Measurements from ENCODE around the gene PPP6R2. TPM values are rescaled to one million over a fixed set of nuclear protein-coding genes. Genes with fewer than 3 reads are reported as not detected.
"Not testable (repeated sequence)": the region's sequence is repeated elsewhere in the genome, so short reads cannot be mapped to it uniquely, and the experiment has no call there.

PPP6R2 gene
- polyA plus RNA-seq, 2 of the 4 experiments (the other 2 are of a cell fraction), result 9.6 to 14.7 TPM

- TF ChIP-seq FOSL2 (IDR thresholded peaks at IDR 0.05) (no peak), FOSL2 (CRISPR knock-in tag; IDR thresholded peaks at IDR 0.05) (no peak), FOXS1 (CRISPR knock-in tag; IDR thresholded peaks at IDR 0.05) (no peak)
- POLR2A ChIA-PET, result no interaction called here
- no peak for DNase-seq (ENCODE audit: low read depth in 1 of 2, low spot score in 1 of 2)
Observed at GRCh38 chr22:50320116-50320515, 23.0 kb upstream of the PPP6R2 start.

GRCh38 chr22:50320671-50321325 is 22.3 kb upstream of the PPP6R2 start:
- FAIRE-seq (no peak), DNase-seq (ENCODE audit: low read depth in 1 of 2, low spot score in 1 of 2) (no peak), ATAC-seq (no peak)
- no peaks in the 10 kb centered on the region for H3K9me3 ChIP-seq
- H3K27ac ChIP-seq, result no peak overlapping the region
- ChIA-PET POLR2A (no interaction called here), CTCF (interaction anchor here (0.6 to 9.8 kb wide), 13 partner anchors 9 to 413 kb away, joined by 3 to 74 read pairs (median 4); partner anchors contain the start of genes HDAC10 and TUBGCP6)
- WGBS (ENCODE audit: missing lambda C conversion rate), result 76% methylated on average over 7 of the region's 10 CpGs
- H3K4me3 ChIP-seq, result no peak overlapping the region
- 0 out of 3 replicates have a peak, but pooled peaks cover 2% of the 10 kb centered on the region for H3K4me1 ChIP-seq
- H3K4me2 ChIP-seq, result no peak overlapping the region
- no peak for TF ChIP-seq CEBPB (IDR thresholded peaks at IDR 0.05)
- TF ChIP-seq POLR2A (IDR thresholded peaks at IDR 0.05; ENCODE audit: low read length), result no peak
- TF ChIP-seq MAFK (IDR thresholded peaks at IDR 0.05; ENCODE audit: partially characterized antibody), result no peak
- TF ChIP-seq SREBF2 (IDR thresholded peaks at IDR 0.05), result no peak
- no peak for TF ChIP-seq TFCP2L1 (CRISPR knock-in tag; IDR thresholded peaks at IDR 0.05)

More at GRCh38 chr22:50320116-50320515, 23.0 kb upstream of the PPP6R2 start:
- CTCF ChIA-PET, result interaction anchor here (0.6 to 9.8 kb wide), 10 partner anchors 8 to 412 kb away, joined by 3 to 74 read pairs (median 4); partner anchors contain the start of genes HDAC10 and TUBGCP6
- WGBS (ENCODE audit: missing lambda C conversion rate), result 74% methylated on average over 6 of the region's 8 CpGs
- Histone ChIP-seq H3K4me2 (no peak overlapping the region), H3K27ac (no peak overlapping the region), H3K9me3 (no peaks in the 10 kb centered on the region), H3K4me3 (no peak overlapping the region), H3K4me1 (no peaks in the 10 kb centered on the region)
- ATAC-seq, result no peak
- no peak for FAIRE-seq

GRCh38 chr22:50322382-50323104 is 20.6 kb upstream of the PPP6R2 start:
- CTCF ChIA-PET, result interaction anchor here (0.7 to 9.8 kb wide), 3 partner anchors 19 to 174 kb away, joined by 4 to 74 read pairs (median 31); partner anchors contain the start of gene HDAC10
- not testable (repeated sequence) for H3K4me3 ChIP-seq; H3K9me3 ChIP-seq; ATAC-seq; DNase-seq (ENCODE audit: low read depth in 1 of 2, low spot score in 1 of 2); H3K4me1 ChIP-seq; H3K27ac ChIP-seq; H3K4me2 ChIP-seq; FAIRE-seq
- WGBS (ENCODE audit: missing lambda C conversion rate), result 80% methylated on average over 9 of the region's 10 CpGs
- POLR2A ChIA-PET, result interaction anchor here (0.6 kb wide), 1 partner anchor 29 kb away, joined by 3 read pairs; no protein-coding TSS in a partner anchor

- DNase-seq (ENCODE audit: low read depth in 1 of 2, low spot score in 1 of 2) (no peak), FAIRE-seq (no peak), ATAC-seq (no peak)
- H3K9me3 ChIP-seq, result no peaks in the 10 kb centered on the region
- no peak overlapping the region for H3K4me2 ChIP-seq
- ChIA-PET CTCF (interaction anchor here (1.3 to 9.8 kb wide), 8 partner anchors 8 to 83 kb away, joined by 3 to 74 read pairs (median 7); partner anchors contain the start of gene HDAC10), POLR2A (no interaction called here)
- no peak overlapping the region for H3K4me3 ChIP-seq
- H3K27ac ChIP-seq, result no peak overlapping the region
- WGBS (ENCODE audit: missing lambda C conversion rate), result 85% methylated on average over 3 of the region's 5 CpGs
- TF ChIP-seq JUN (IDR thresholded peaks at IDR 0.05) (no peak), TFCP2L1 (CRISPR knock-in tag; IDR thresholded peaks at IDR 0.05) (no peak), SREBF2 (IDR thresholded peaks at IDR 0.05) (no peak), KDM1A (IDR thresholded peaks at IDR 0.05; ENCODE audit: low read depth) (no peak), REST (IDR thresholded peaks at IDR 0.05) (no peak), EHF (CRISPR knock-in tag; IDR thresholded peaks at IDR 0.05) (no peak), E2F6 (IDR thresholded peaks at IDR 0.05; ENCODE audit: borderline replicate concordance, low read depth) (no peak), KDM5A (IDR thresholded peaks at IDR 0.05) (no peak), ZFP36 (IDR thresholded peaks at IDR 0.05; ENCODE audit: borderline replicate concordance, partially characterized antibody) (no peak), PHF8 (IDR thresholded peaks at IDR 0.05; ENCODE audit: borderline replicate concordance, low read depth) (no peak), RCOR1 (IDR thresholded peaks at IDR 0.05; ENCODE audit: low read depth, low read length) (no peak), NR3C1 (IDR thresholded peaks at IDR 0.05) (no peak), ELK1 (IDR thresholded peaks at IDR 0.05; ENCODE audit: low read depth, low read length) (no peak), CHD4 (IDR thresholded peaks at IDR 0.05; ENCODE audit: borderline replicate concordance) (no peak), ATOH8 (CRISPR knock-in tag; IDR thresholded peaks at IDR 0.05; ENCODE audit: low read depth) (no peak), CBX2 (IDR thresholded peaks at IDR 0.05; ENCODE audit: borderline replicate concordance, low read depth) (no peak), POLR2A (IDR thresholded peaks at IDR 0.05; ENCODE audit: low read length) (no peak)
- H3K4me1 ChIP-seq, result peaks cover 11% of the 10 kb centered on the region; the same call in 1 of the 3 replicates
Observed at GRCh38 chr22:50323900-50324299, 19.2 kb upstream of the PPP6R2 start.

Data from A549 (cell line).